Body of pancreas (tissue), 4 donors: ENCODE results near the gene NCOR1. TPM values are rescaled to one million over a fixed set of nuclear protein-coding genes. Genes with fewer than 3 reads are reported as not detected.
"Not testable (repeated sequence)": the region's sequence is repeated elsewhere in the genome, so short reads cannot be mapped to it uniquely, and the experiment has no call there.

Experiments
- ATAC-seq: fragments of 150-250 bp; one replicate; pipeline ENCODE4 v1.9.1; 2016
- DNase-seq, 4 donors: peaks; one replicate each; pipeline ENCODE4 v3.0.0-alpha.2; 2019
- H3K27ac ChIP-seq, 4 donors: fragments of 200-600 bp; sonication (generic); 1 replicate in 3 of 4; 2 replicates in 1 of 4; pipeline versions ENCODE4 v1.5.1 to v1.6.1; 2016 to 2019; ENCODE audit warnings: mild to moderate bottlenecking in 1 of 4, mixed read lengths in 1 of 4, moderate library complexity in 1 of 4
- H3K27me3 ChIP-seq, 2 donors: fragments of 200-600 bp; sonication (generic); one replicate each; pipeline ENCODE4 v1.6.0; 2016; ENCODE audit warnings: mild to moderate bottlenecking in 1 of 2
- H3K36me3 ChIP-seq, 2 donors: fragments of 200-600 bp; sonication (generic); replicated peaks in 1 of 2; 2 replicates each; pipeline ENCODE4 v1.5.1; 2016; ENCODE audit warnings: low read depth in 2 of 2; ENCODE audit not compliant: insufficient read depth in 1 of 2
- H3K4me1 ChIP-seq: fragments of 200-600 bp; sonication (generic); one replicate; pipeline ENCODE4 v1.6.0; 2016
- H3K4me3 ChIP-seq, 2 donors: fragments of 200-600 bp; sonication (generic); 1 replicate in 1 of 2; 2 replicates in 1 of 2; pipeline ENCODE4 v1.5.1; 2016 to 2019
- H3K9me3 ChIP-seq, 3 donors: fragments of 200-600 bp; sonication (generic); 1 replicate in 2 of 3; 2 replicates in 1 of 3; pipeline ENCODE4 v1.5.1; 2016
- CTCF ChIP-seq, 7 experiments: fragments of 450-650 bp in 4 of 7; fragments of 200-600 bp in 3 of 7; sonication (generic) in 3 of 7; IDR thresholded peaks; one replicate each; pipeline ENCODE4 v1.5.1; 2016 to 2019; ENCODE audit warnings: antibody characterized with exemption in 7 of 7
- POLR2A ChIP-seq, 3 donors: fragments of 450-650 bp; IDR thresholded peaks; one replicate each; pipeline ENCODE4 v1.6.1; 2016; ENCODE audit warnings: antibody characterized with exemption in 3 of 3, mild to moderate bottlenecking in 2 of 3
- WGBS, 2 donors: methylation state at CpG; one replicate each; pipeline ENCODE4 v1.1.5; 2017; 5-methylcytosine and 5-hydroxymethylcytosine counted together
- intact Hi-C: fragments of 100-400 bp; cut with DNase I; formaldehyde crosslinking; loops from one replicate; pipeline ENCODE4 v1.15.1; 2023
- total RNA-seq, 2 donors: library from RNA; depleted of rRNA; stranded (reverse); fragments of >200 nt; gene quantifications; one replicate each; pipeline ENCODE4 v1.1.0, GENCODE V29; 2016

The NCOR1 gene
- total RNA-seq, 2 donors from 2014 or later = 120 to 230 TPM

GRCh38 chr17:16171613-16172012 is 43.7 kb downstream of the NCOR1 start:
- peaks cover 0 to 2% of the 10 kb centered on the region in 2 donors for H3K36me3 ChIP-seq
- intact Hi-C loops = no loop called here
- H3K27me3 ChIP-seq = no peaks in the 10 kb centered on the region
- H3K9me3 ChIP-seq = no peaks in the 10 kb centered on the region
- peak; percentile 19 to 57 (median 39) for DNase-seq
- no peak for TF ChIP-seq CTCF (IDR thresholded peaks at IDR 0.05)
- no peak for TF ChIP-seq POLR2A (IDR thresholded peaks at IDR 0.05)
- 46 to 54% methylated on average over 7 of the region's 7 CpGs for WGBS, 2 donors
- H3K4me1 ChIP-seq = peaks cover 14% of the 10 kb centered on the region
- H3K4me3 ChIP-seq = no peak overlapping the region
- ATAC-seq = no peak
- H3K27ac ChIP-seq = peak overlapping the region in 2 of 4 donors; percentile 14 to 28

- DNase-seq, intact Hi-C loops: not testable (repeated sequence)
- 89 to 97% methylated on average over 4 of the region's 4 CpGs for WGBS, 2 donors
Measured at GRCh38 chr17:16166766-16167165, 48.6 kb downstream of the NCOR1 start.

GRCh38 chr17:16158714-16159113 is 56.6 kb downstream of the NCOR1 start:
- TF ChIP-seq POLR2A (IDR thresholded peaks at IDR 0.05) = no peak
- no peak for TF ChIP-seq CTCF (IDR thresholded peaks at IDR 0.05)
- Histone ChIP-seq H3K27ac (no peak overlapping the region), H3K36me3 (no peaks in the 10 kb centered on the region), H3K9me3 (no peaks in the 10 kb centered on the region), H3K4me1 (no peaks in the 10 kb centered on the region), H3K4me3 (no peak overlapping the region), H3K27me3 (no peaks in the 10 kb centered on the region)
- DNase-seq (no peak), ATAC-seq (no peak)
- WGBS, 2 donors = 84 to 87% methylated on average over 3 of the region's 3 CpGs
- intact Hi-C loops = no loop called here

More at GRCh38 chr17:16166766-16167165, 48.6 kb downstream of the NCOR1 start:
- H3K27ac ChIP-seq, H3K4me1 ChIP-seq, ATAC-seq, H3K27me3 ChIP-seq, H3K36me3 ChIP-seq, H3K4me3 ChIP-seq, H3K9me3 ChIP-seq: not testable (repeated sequence)

- no peak overlapping the region for H3K4me3 ChIP-seq
- no peak for ATAC-seq
- H3K27me3 ChIP-seq = no peaks in the 10 kb centered on the region
- H3K36me3 ChIP-seq = peaks cover 5 to 7% of the 10 kb centered on the region in 2 donors
- no peaks in the 10 kb centered on the region for H3K9me3 ChIP-seq
- intact Hi-C loops = no loop called here
- H3K27ac ChIP-seq = no peak overlapping the region
- no peak for TF ChIP-seq POLR2A (IDR thresholded peaks at IDR 0.05)
- TF ChIP-seq CTCF (IDR thresholded peaks at IDR 0.05) = no peak
- no peaks in the 10 kb centered on the region for H3K4me1 ChIP-seq
- WGBS, 2 donors = 33 to 52% methylated on average over 2 of the region's 2 CpGs
- DNase-seq = no peak
Measured at GRCh38 chr17:16155536-16155935, 59.8 kb downstream of the NCOR1 start.

GRCh38 chr17:16152326-16152725 is 63.0 kb downstream of the NCOR1 start:
- intact Hi-C loops = not testable (repeated sequence)

GRCh38 chr17:16150251-16150856 is 65.0 kb downstream of the NCOR1 start:
- no peak overlapping the region for H3K4me3 ChIP-seq
- WGBS, 2 donors = 84 to 87% methylated on average over 4 of the region's 4 CpGs
- no peaks in the 10 kb centered on the region for H3K9me3 ChIP-seq
- H3K36me3 ChIP-seq = peaks cover 7% of the 10 kb centered on the region in 2 donors
- no peak overlapping the region for H3K27ac ChIP-seq
- no peak for DNase-seq
- no peak for TF ChIP-seq CTCF (IDR thresholded peaks at IDR 0.05)
- no peak for TF ChIP-seq POLR2A (IDR thresholded peaks at IDR 0.05)
- no peak for ATAC-seq
- intact Hi-C loops = no loop called here
- H3K27me3 ChIP-seq = no peaks in the 10 kb centered on the region
- no peaks in the 10 kb centered on the region for H3K4me1 ChIP-seq

More at GRCh38 chr17:16152326-16152725, 63.0 kb downstream of the NCOR1 start:
- H3K9me3 ChIP-seq, ATAC-seq, DNase-seq, H3K4me3 ChIP-seq, H3K27me3 ChIP-seq, H3K4me1 ChIP-seq, H3K36me3 ChIP-seq, H3K27ac ChIP-seq: not testable (repeated sequence)
- WGBS, 2 donors = 79 to 83% methylated on average over 6 of the region's 6 CpGs
